GM12878 (cell line): Measurements from ENCODE around the gene RCL1. TPM values are rescaled to one million over a fixed set of nuclear protein-coding genes. Genes with fewer than 3 reads are reported as not detected.

Source experiments
- CBX3 ChIP-seq: fragments of 200-600 bp; sonication (generic); IDR thresholded peaks from 2 replicates; pipeline ENCODE4 v1.6.1; 2016; ENCODE audit warnings: low read depth, borderline replicate concordance
- CHD2 ChIP-seq: IDR thresholded peaks from 2 replicates; pipeline ENCODE4 v1.6.1; 2011; ENCODE audit warnings: low read depth, low read length, improper control_type of control experiment, borderline replicate concordance
- CHD4 ChIP-seq: fragments of 200-600 bp; sonication (generic); IDR thresholded peaks from 2 replicates; pipeline ENCODE4 v1.6.1; 2016; ENCODE audit warnings: mild to moderate bottlenecking
- ESRRA ChIP-seq: IDR thresholded peaks from 2 replicates; pipeline ENCODE4 v1.6.1; 2012; ENCODE audit warnings: mild to moderate bottlenecking, low read length, improper control_type of control experiment
- HCFC1 ChIP-seq: fragments of 150-350 bp; IDR thresholded peaks from 2 replicates; pipeline ENCODE4 v1.6.1; 2014; ENCODE audit warnings: low read length
- IKZF2 ChIP-seq, 2 experiments: fragments of 450-650 bp; IDR thresholded peaks; 2 replicates each; pipeline ENCODE4 v1.6.1; 2017; ENCODE audit warnings: mild to moderate bottlenecking in 2 of 2, moderate library complexity in 2 of 2
- MEF2A ChIP-seq: IDR thresholded peaks from 2 replicates; pipeline ENCODE4 v1.6.1; 2011; ENCODE audit warnings: low read depth, mild to moderate bottlenecking, low read length, moderate library complexity; ENCODE audit not compliant: insufficient read depth
- MXI1 ChIP-seq: fragments of 150-350 bp; IDR thresholded peaks from 2 replicates; pipeline ENCODE4 v1.6.1; 2011; ENCODE audit warnings: low read depth, mild to moderate bottlenecking, inconsistent platforms, low read length, improper control_type of control experiment
- NFXL1 ChIP-seq: fragments of 450-650 bp; IDR thresholded peaks from 2 replicates; pipeline ENCODE4 v1.6.1; 2017; ENCODE audit warnings: antibody characterized with exemption, mild to moderate bottlenecking, borderline replicate concordance
- NFYA ChIP-seq: IDR thresholded peaks from 2 replicates; pipeline ENCODE4 v1.6.1; 2011; ENCODE audit warnings: low read depth, mild to moderate bottlenecking, low read length, improper control_type of control experiment, borderline replicate concordance
- NRF1 ChIP-seq: conservative IDR thresholded peaks from 2 replicates; pipeline ENCODE4 v1.6.1; 2011; ENCODE audit warnings: mild to moderate bottlenecking, low read depth, low read length, improper control_type of control experiment
- PAX5 ChIP-seq: IDR thresholded peaks from 2 replicates; pipeline ENCODE4 v1.6.1; 2011; ENCODE audit warnings: low read depth, low read length, borderline replicate concordance
- POLR2A ChIP-seq: IDR thresholded peaks from 2 replicates; pipeline ENCODE4 v1.6.1; 2011; ENCODE audit warnings: low read depth, mild to moderate bottlenecking, low read length
- SRF ChIP-seq, 2 experiments: IDR thresholded peaks; 2 replicates each; pipeline ENCODE4 v1.6.1; 2011; ENCODE audit warnings: low read depth in 2 of 2, low read length in 2 of 2, mild to moderate bottlenecking in 1 of 2, moderate library complexity in 1 of 2
- STAT3 ChIP-seq: IDR thresholded peaks from 2 replicates; pipeline ENCODE4 v1.6.1; 2011; ENCODE audit warnings: low read depth, low read length, improper control_type of control experiment
- SUZ12 ChIP-seq: fragments of 200-600 bp; sonication (generic); IDR thresholded peaks from one replicate; pipeline ENCODE4 v1.6.1; 2018; ENCODE audit warnings: antibody characterized with exemption, mild to moderate bottlenecking; ENCODE audit not compliant: unreplicated experiment
- WRNIP1 ChIP-seq: IDR thresholded peaks from 2 replicates; pipeline ENCODE4 v1.6.1; 2011; ENCODE audit warnings: low read depth, low read length, improper control_type of control experiment, borderline replicate concordance
- ZSCAN29 ChIP-seq: fragments of 450-650 bp; IDR thresholded peaks from 2 replicates; pipeline ENCODE4 v1.6.1; 2017; ENCODE audit warnings: mild to moderate bottlenecking, moderate library complexity
- polyA plus RNA-seq, 11 experiments: library from polyadenylated mRNA; depleted of rRNA in 4 of 11; unstranded in 6 of 11; stranded (reverse) in 5 of 11; fragments of >200 nt; fragmentation: Nextera tagmentation in 4 of 11; fragmentation: Illumina TruSeq in 1 of 11; extraction: Ambion mirVana in 4 of 11; extraction: Trizol in 1 of 11; gene quantifications; 1 replicate in 1 of 11; 2 replicates in 10 of 11; pipeline versions ENCODE4 v1.2.1 to v1.2.3, GENCODE V29; 2011 to 2016; ENCODE audit warnings: inconsistent platforms in 2 of 11, missing spikeins in 2 of 11, low read depth in 1 of 11
- total RNA-seq, 4 experiments: library from RNA; depleted of rRNA in 3 of 4; stranded (reverse); fragments of >200 nt in 3 of 4; fragmentation: Illumina TruSeq in 1 of 4; extraction: Trizol in 1 of 4; gene quantifications; 2 replicates each; pipeline versions ENCODE4 v1.2.1 to v1.2.3, GENCODE V29; 2013 to 2021
- TF ChIP-seq, protein P1 (sequence below): fragments of 150-350 bp; IDR thresholded peaks from 2 replicates; pipeline ENCODE4 v1.6.1; 2016; ENCODE audit warnings: low read depth, low read length
- TF ChIP-seq, protein P2 (sequence below): IDR thresholded peaks from 2 replicates; pipeline ENCODE4 v1.6.1; 2012; ENCODE audit warnings: improper control_type of control experiment, low read depth, low read length; ENCODE audit not compliant: insufficient replicate concordance
- TF ChIP-seq, protein P3 (sequence below): fragments of 450-650 bp; IDR thresholded peaks from 2 replicates; pipeline ENCODE4 v1.6.1; 2018; ENCODE audit warnings: borderline replicate concordance, mild to moderate bottlenecking; ENCODE audit not compliant: partially characterized antibody

The RCL1 gene
- total and polyA plus RNA-seq, 10 of the 15 experiments (the other 5 are each of a cell fraction or from before 2014, with no cell fraction given): 21.1 to 46.8 (median 30.5) TPM

DNA sequence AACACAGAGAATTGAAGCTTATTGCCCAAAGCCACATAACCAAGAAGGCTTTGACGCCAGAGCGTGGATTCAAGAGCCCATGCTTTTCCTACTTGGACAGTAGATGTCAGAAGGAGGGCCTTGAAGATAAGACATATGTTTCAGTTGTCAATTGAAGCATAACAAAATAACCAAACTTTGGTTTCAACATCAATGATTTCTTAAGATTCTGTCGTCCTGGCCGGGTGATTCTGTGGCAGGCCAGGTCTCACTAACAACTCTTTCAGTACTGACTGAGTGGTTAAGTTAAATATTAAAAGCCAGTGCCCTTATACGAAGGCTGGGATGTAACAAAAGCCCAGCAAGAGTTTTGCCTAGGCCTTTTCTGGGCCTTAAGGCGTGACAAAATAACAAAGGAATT is 94.0 kb downstream of the RCL1 start (continued):
- TF ChIP-seq, protein P1, sequence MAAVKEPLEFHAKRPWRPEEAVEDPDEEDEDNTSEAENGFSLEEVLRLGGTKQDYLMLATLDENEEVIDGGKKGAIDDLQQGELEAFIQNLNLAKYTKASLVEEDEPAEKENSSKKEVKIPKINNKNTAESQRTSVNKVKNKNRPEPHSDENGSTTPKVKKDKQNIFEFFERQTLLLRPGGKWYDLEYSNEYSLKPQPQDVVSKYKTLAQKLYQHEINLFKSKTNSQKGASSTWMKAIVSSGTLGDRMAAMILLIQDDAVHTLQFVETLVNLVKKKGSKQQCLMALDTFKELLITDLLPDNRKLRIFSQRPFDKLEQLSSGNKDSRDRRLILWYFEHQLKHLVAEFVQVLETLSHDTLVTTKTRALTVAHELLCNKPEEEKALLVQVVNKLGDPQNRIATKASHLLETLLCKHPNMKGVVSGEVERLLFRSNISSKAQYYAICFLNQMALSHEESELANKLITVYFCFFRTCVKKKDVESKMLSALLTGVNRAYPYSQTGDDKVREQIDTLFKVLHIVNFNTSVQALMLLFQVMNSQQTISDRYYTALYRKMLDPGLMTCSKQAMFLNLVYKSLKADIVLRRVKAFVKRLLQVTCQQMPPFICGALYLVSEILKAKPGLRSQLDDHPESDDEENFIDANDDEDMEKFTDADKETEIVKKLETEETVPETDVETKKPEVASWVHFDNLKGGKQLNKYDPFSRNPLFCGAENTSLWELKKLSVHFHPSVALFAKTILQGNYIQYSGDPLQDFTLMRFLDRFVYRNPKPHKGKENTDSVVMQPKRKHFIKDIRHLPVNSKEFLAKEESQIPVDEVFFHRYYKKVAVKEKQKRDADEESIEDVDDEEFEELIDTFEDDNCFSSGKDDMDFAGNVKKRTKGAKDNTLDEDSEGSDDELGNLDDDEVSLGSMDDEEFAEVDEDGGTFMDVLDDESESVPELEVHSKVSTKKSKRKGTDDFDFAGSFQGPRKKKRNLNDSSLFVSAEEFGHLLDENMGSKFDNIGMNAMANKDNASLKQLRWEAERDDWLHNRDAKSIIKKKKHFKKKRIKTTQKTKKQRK: no peak
- TF ChIP-seq CBX3 (no peak), IKZF2 (IDR thresholded peaks at IDR 0.05) (peak; percentile 32 to 62; a peak in 2 of 4 replicates), SRF (IDR thresholded peaks at IDR 0.05; ENCODE audit: low read depth in 2 of 2, low read length in 2 of 2) (no peak), PAX5 (peak; percentile 87), POLR2A (no peak), SUZ12 (no peak), MEF2A (no peak), ZSCAN29 (no peak), WRNIP1 (no peak), ESRRA (no peak), NFYA (no peak), CHD4 (no peak), MXI1 (no peak), CHD2 (no peak), NFXL1 (no peak), NRF1 (no peak), HCFC1 (no peak), STAT3 (no peak)
- TF ChIP-seq, protein P2, sequence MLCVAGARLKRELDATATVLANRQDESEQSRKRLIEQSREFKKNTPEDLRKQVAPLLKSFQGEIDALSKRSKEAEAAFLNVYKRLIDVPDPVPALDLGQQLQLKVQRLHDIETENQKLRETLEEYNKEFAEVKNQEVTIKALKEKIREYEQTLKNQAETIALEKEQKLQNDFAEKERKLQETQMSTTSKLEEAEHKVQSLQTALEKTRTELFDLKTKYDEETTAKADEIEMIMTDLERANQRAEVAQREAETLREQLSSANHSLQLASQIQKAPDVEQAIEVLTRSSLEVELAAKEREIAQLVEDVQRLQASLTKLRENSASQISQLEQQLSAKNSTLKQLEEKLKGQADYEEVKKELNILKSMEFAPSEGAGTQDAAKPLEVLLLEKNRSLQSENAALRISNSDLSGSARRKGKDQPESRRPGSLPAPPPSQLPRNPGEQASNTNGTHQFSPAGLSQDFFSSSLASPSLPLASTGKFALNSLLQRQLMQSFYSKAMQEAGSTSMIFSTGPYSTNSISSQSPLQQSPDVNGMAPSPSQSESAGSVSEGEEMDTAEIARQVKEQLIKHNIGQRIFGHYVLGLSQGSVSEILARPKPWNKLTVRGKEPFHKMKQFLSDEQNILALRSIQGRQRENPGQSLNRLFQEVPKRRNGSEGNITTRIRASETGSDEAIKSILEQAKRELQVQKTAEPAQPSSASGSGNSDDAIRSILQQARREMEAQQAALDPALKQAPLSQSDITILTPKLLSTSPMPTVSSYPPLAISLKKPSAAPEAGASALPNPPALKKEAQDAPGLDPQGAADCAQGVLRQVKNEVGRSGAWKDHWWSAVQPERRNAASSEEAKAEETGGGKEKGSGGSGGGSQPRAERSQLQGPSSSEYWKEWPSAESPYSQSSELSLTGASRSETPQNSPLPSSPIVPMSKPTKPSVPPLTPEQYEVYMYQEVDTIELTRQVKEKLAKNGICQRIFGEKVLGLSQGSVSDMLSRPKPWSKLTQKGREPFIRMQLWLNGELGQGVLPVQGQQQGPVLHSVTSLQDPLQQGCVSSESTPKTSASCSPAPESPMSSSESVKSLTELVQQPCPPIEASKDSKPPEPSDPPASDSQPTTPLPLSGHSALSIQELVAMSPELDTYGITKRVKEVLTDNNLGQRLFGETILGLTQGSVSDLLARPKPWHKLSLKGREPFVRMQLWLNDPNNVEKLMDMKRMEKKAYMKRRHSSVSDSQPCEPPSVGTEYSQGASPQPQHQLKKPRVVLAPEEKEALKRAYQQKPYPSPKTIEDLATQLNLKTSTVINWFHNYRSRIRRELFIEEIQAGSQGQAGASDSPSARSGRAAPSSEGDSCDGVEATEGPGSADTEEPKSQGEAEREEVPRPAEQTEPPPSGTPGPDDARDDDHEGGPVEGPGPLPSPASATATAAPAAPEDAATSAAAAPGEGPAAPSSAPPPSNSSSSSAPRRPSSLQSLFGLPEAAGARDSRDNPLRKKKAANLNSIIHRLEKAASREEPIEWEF: no peak
- TF ChIP-seq, protein P3, sequence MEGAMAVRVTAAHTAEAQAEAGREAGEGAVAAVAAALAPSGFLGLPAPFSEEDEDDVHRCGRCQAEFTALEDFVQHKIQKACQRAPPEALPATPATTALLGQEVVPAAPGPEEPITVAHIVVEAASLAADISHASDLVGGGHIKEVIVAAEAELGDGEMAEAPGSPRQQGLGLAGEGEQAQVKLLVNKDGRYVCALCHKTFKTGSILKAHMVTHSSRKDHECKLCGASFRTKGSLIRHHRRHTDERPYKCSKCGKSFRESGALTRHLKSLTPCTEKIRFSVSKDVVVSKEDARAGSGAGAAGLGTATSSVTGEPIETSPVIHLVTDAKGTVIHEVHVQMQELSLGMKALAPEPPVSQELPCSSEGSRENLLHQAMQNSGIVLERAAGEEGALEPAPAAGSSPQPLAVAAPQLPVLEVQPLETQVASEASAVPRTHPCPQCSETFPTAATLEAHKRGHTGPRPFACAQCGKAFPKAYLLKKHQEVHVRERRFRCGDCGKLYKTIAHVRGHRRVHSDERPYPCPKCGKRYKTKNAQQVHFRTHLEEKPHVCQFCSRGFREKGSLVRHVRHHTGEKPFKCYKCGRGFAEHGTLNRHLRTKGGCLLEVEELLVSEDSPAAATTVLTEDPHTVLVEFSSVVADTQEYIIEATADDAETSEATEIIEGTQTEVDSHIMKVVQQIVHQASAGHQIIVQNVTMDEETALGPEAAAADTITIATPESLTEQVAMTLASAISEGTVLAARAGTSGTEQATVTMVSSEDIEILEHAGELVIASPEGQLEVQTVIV: no peak
